Measurements from ENCODE around the gene ICAM1. TPM values are rescaled to one million over a fixed set of nuclear protein-coding genes. Genes with fewer than 3 reads are reported as not detected.

Gene ICAM1
- total and polyA plus RNA-seq, 2 donors (not counting 1 experiment from before 2014, with no cell fraction given), result 8.9 to 15.2 TPM

DNA sequence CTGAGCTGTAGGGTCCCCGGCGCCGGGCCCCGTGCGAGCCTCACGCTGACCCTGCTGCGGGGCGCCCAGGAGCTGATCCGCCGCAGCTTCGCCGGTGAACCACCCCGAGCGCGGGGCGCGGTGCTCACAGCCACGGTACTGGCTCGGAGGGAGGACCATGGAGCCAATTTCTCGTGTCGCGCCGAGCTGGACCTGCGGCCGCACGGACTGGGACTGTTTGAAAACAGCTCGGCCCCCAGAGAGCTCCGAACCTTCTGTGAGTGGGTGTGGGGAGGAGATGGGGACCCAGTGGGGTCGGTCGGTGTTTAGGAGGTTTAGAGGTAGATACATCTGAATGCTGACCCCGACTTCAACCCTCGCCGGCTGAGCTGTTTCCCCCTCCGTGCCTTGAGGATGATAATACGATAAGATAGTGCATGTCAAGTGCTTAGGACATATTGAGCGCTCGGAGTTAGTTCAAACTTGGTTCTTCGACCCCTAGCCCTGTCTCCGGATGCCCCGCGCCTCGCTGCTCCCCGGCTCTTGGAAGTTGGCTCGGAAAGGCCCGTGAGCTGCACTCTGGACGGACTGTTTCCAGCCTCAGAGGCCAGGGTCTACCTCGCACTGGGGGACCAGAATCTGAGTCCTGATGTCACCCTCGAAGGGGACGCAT lies 20.8 kb downstream of the ICAM1 start:
- TF ChIP-seq CTCF (conservative IDR thresholded peaks at IDR 0.05 in 1 of 2, IDR thresholded peaks at IDR 0.05 in 1 of 2; ENCODE audit: low read depth in 1 of 2, low read length in 2 of 2), result no peak
- TF ChIP-seq EZH2 (IDR thresholded peaks at IDR 0.05; ENCODE audit: low read length, missing control alignments), result peak; percentile 54
- Histone ChIP-seq H3K4me1 (ENCODE audit: control insufficient read depth, extremely low read depth, insufficient read depth, low read length) (peaks cover 13% of the 10 kb centered on the region), H3K9ac (ENCODE audit: insufficient read depth, low read length) (no peak overlapping the region), H3K27ac (ENCODE audit: insufficient read depth, low read length) (no peak overlapping the region), H3K36me3 (ENCODE audit: control insufficient read depth, insufficient read depth, low read length) (no peaks in the 10 kb centered on the region), H3K27me3 (ENCODE audit: control insufficient read depth, insufficient read depth, low read length) (peaks cover 55% of the 10 kb centered on the region), H3K4me2 (ENCODE audit: extremely low read depth, insufficient read depth, low read length) (peak overlapping the region; percentile 93), H3K4me3 (replicated peaks in 1 of 4; ENCODE audit: control extremely low read depth in 1 of 4, insufficient read depth in 1 of 4, low read depth in 3 of 4, low read length in 4 of 4) (peak overlapping the region; percentile 47 to 60 (median 56)), H3K9me3 (ENCODE audit: control insufficient read depth, insufficient read depth, low read depth, low read length) (no peaks in the 10 kb centered on the region), H2AFZ (ENCODE audit: low read length) (peak overlapping the region; percentile 36), H3K79me2 (ENCODE audit: control insufficient read depth, insufficient read depth, low read length) (no peaks in the 10 kb centered on the region), H4K20me1 (ENCODE audit: control insufficient read depth, extremely low read depth, insufficient read depth, low read length) (no peaks in the 10 kb centered on the region)
- DNase-seq (ENCODE audit: low read depth in 2 of 2), result no peak

- H3K9ac ChIP-seq (ENCODE audit: insufficient read depth, low read length), result no peak overlapping the region
- H3K4me1 ChIP-seq (ENCODE audit: control insufficient read depth, extremely low read depth, insufficient read depth, low read length), result peaks cover 13% of the 10 kb centered on the region
- H3K27ac ChIP-seq (ENCODE audit: insufficient read depth, low read length), result no peak overlapping the region
- H2AFZ ChIP-seq (ENCODE audit: low read length), result peak overlapping the region; percentile 36
- H3K36me3 ChIP-seq (ENCODE audit: control insufficient read depth, insufficient read depth, low read length), result no peaks in the 10 kb centered on the region
- H3K4me3 ChIP-seq (replicated peaks in 1 of 4; ENCODE audit: control extremely low read depth in 1 of 4, insufficient read depth in 1 of 4, low read depth in 3 of 4, low read length in 4 of 4), result peak overlapping the region; percentile 47 to 60 (median 56)
- peaks cover 55% of the 10 kb centered on the region for H3K27me3 ChIP-seq (ENCODE audit: control insufficient read depth, insufficient read depth, low read length)
- H3K79me2 ChIP-seq (ENCODE audit: control insufficient read depth, insufficient read depth, low read length), result no peaks in the 10 kb centered on the region
- peak in 1 of 2 donors; percentile 59 for DNase-seq (ENCODE audit: low read depth in 2 of 2)
- H3K9me3 ChIP-seq (ENCODE audit: control insufficient read depth, insufficient read depth, low read depth, low read length), result no peaks in the 10 kb centered on the region
- TF ChIP-seq CTCF (conservative IDR thresholded peaks at IDR 0.05 in 1 of 2, IDR thresholded peaks at IDR 0.05 in 1 of 2; ENCODE audit: low read depth in 1 of 2, low read length in 2 of 2) (no peak), EZH2 (IDR thresholded peaks at IDR 0.05; ENCODE audit: low read length, missing control alignments) (no peak)
- peak overlapping the region; percentile 93 for H3K4me2 ChIP-seq (ENCODE audit: extremely low read depth, insufficient read depth, low read length)
- H4K20me1 ChIP-seq (ENCODE audit: control insufficient read depth, extremely low read depth, insufficient read depth, low read length), result no peaks in the 10 kb centered on the region
These were observed 21.4 kb downstream of the ICAM1 start for GRCh38 chr19:10292206-10292788.

DNA sequence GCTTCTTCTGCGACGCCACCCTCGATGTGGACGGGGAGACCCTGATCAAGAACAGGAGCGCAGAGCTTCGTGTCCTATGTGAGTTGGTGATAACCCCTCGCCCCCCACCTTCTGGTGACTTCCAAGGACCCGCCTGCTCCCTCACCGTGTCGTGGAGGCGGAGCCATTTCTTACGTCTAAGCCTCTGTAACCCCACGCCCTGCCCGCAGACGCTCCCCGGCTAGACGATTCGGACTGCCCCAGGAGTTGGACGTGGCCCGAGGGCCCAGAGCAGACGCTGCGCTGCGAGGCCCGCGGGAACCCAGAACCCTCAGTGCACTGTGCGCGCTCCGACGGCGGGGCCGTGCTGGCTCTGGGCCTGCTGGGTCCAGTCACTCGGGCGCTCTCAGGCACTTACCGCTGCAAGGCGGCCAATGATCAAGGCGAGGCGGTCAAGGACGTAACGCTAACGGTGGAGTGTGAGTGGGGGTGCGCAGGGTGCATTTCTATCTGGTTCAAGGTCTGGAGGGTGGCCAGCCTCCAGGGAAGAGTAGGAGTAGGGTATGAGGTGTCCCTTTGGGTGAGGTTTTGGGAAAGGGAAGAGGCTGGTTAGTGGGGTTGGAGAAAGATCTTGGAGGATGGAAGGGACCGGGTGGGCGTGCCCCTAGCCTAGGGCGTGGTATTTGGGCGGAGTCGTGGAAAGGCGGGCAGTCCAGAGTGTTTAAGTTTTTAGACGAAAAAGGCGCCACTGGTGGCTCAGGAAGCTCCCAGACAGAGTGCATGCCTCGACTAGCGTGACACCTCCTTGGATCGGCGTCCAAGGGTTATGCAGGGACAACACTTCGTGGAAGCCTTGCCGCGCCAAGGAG lies 22.1 kb downstream of the ICAM1 start:
- Histone ChIP-seq H3K9ac (ENCODE audit: insufficient read depth, low read length) (no peak overlapping the region), H3K27me3 (ENCODE audit: control insufficient read depth, insufficient read depth, low read length) (peaks cover 49% of the 10 kb centered on the region), H3K9me3 (ENCODE audit: control insufficient read depth, insufficient read depth, low read depth, low read length) (no peaks in the 10 kb centered on the region), H2AFZ (ENCODE audit: low read length) (no peak overlapping the region), H3K4me1 (ENCODE audit: control insufficient read depth, extremely low read depth, insufficient read depth, low read length) (peaks cover 13% of the 10 kb centered on the region), H3K27ac (ENCODE audit: insufficient read depth, low read length) (no peak overlapping the region), H3K79me2 (ENCODE audit: control insufficient read depth, insufficient read depth, low read length) (no peaks in the 10 kb centered on the region), H4K20me1 (ENCODE audit: control insufficient read depth, extremely low read depth, insufficient read depth, low read length) (no peaks in the 10 kb centered on the region), H3K4me3 (replicated peaks in 1 of 4; ENCODE audit: control extremely low read depth in 1 of 4, insufficient read depth in 1 of 4, low read depth in 3 of 4, low read length in 4 of 4) (peak overlapping the region in 2 of 4 experiments; percentile 28 to 57), H3K4me2 (ENCODE audit: extremely low read depth, insufficient read depth, low read length) (no peak overlapping the region), H3K36me3 (ENCODE audit: control insufficient read depth, insufficient read depth, low read length) (no peaks in the 10 kb centered on the region)
- TF ChIP-seq EZH2 (IDR thresholded peaks at IDR 0.05; ENCODE audit: low read length, missing control alignments) (peak; percentile 60), CTCF (conservative IDR thresholded peaks at IDR 0.05 in 1 of 2, IDR thresholded peaks at IDR 0.05 in 1 of 2; ENCODE audit: low read depth in 1 of 2, low read length in 2 of 2) (no peak)
- DNase-seq (ENCODE audit: low read depth in 2 of 2), result no peak

All from fibroblast of lung (primary cell).